Mucosa of stomach (tissue), 1 donor: Measurements from ENCODE around the gene MARF1.
"Not testable (repeated sequence)": the region's sequence is repeated elsewhere in the genome, so short reads cannot be mapped to it uniquely, and the experiment has no call there.

Experiments
- H3K27me3 ChIP-seq: one replicate; pipeline ENCODE4 v1.7.0; 2013; ENCODE audit warnings: mild to moderate bottlenecking, low read length; ENCODE audit not compliant: control insufficient read depth, insufficient read depth
- H3K36me3 ChIP-seq: one replicate; pipeline ENCODE4 v1.7.0; 2013; ENCODE audit warnings: low read length; ENCODE audit not compliant: control insufficient read depth, insufficient read depth
- H3K4me1 ChIP-seq: one replicate; pipeline ENCODE4 v1.7.0; 2013; ENCODE audit warnings: mild to moderate bottlenecking, low read length; ENCODE audit not compliant: control insufficient read depth, insufficient read depth
- H3K4me3 ChIP-seq: one replicate; pipeline ENCODE4 v1.7.0; 2013; ENCODE audit warnings: low read length
- H3K9ac ChIP-seq: one replicate; pipeline ENCODE4 v1.7.0; 2013; ENCODE audit warnings: mild to moderate bottlenecking, low read length, moderate library complexity
- H3K9me3 ChIP-seq: one replicate; pipeline ENCODE4 v1.7.0; 2013; ENCODE audit warnings: mild to moderate bottlenecking, low read length, moderate library complexity; ENCODE audit not compliant: control insufficient read depth
- donor health status: Pancreatic carcinoma.

MARF1 gene

GRCh38 chr16:15650019-15650697, 7.2 kb upstream of the MARF1 start, which contains the start of gene NDE1:
TSS of gene NDE1 (plus strand) at chr16:15650245. CDS start at chr16:15664779, 14,534 bp downstream.
- H3K4me3 ChIP-seq = peak within 1 kb of the TSS; percentile 94
- H3K9me3 ChIP-seq = no peaks in the 10 kb centered on the region
- H3K27me3 ChIP-seq = no peaks in the 10 kb centered on the region
- H3K4me1 ChIP-seq = peaks cover 8% of the 10 kb centered on the region
- H3K36me3 ChIP-seq = no peaks in the 10 kb centered on the region
- peak within 1 kb of the TSS; percentile 92 for H3K9ac ChIP-seq

- peak overlapping the region; percentile 46 for H3K4me3 ChIP-seq
- peaks cover 8% of the 10 kb centered on the region for H3K4me1 ChIP-seq
- no peaks in the 10 kb centered on the region for H3K36me3 ChIP-seq
- H3K9ac ChIP-seq = peak overlapping the region; percentile 92
- H3K27me3 ChIP-seq = no peaks in the 10 kb centered on the region
- H3K9me3 ChIP-seq = no peaks in the 10 kb centered on the region
These were observed 6.7 kb upstream of the MARF1 start for GRCh38 chr16:15649727-15650018.

GRCh38 chr16:15649311-15649710, 6.4 kb upstream of the MARF1 start:
- H3K27me3 ChIP-seq, H3K9me3 ChIP-seq, H3K36me3 ChIP-seq: not testable (repeated sequence)
- Histone ChIP-seq H3K4me3 (peak overlapping the region; percentile 46), H3K9ac (peak overlapping the region; percentile 92), H3K4me1 (peaks cover 10% of the 10 kb centered on the region)

DNA sequence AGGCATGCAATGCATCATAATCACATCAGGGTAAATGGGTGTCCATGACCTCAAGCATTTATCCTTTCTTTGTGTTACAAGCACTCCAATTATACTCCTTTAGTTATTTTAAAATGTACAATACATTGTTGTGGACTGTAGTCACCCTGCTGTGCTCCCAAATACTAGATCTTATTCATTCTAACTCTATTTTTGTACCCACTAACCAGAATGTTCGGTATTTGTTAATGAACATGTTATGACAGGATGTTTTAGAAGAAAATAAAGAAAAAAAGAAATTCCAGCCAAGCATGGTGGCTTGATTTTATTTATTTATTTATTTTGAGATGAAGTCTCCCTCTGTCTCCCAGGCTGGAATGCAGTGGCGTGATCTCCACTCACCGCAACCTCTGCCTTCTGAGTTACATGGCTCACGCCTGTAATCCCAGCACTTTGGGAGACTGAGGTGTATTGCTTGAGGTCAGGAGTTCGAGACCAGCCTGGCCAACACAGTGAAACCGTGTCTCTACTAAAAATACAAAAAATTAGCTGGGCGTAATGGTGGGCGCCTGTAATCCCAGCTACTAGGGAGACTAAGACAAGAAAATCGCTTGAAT, 5.3 kb upstream of the MARF1 start:
- Histone ChIP-seq H3K4me3 (no peak overlapping the region), H3K9me3 (no peaks in the 10 kb centered on the region), H3K36me3 (no peaks in the 10 kb centered on the region), H3K4me1 (peaks cover 19% of the 10 kb centered on the region), H3K27me3 (no peaks in the 10 kb centered on the region), H3K9ac (no peak overlapping the region)

- H3K9me3 ChIP-seq = no peaks in the 10 kb centered on the region
- H3K27me3 ChIP-seq = no peaks in the 10 kb centered on the region
- H3K4me3 ChIP-seq = no peak overlapping the region
- peaks cover 16% of the 10 kb centered on the region for H3K4me1 ChIP-seq
- no peak overlapping the region for H3K9ac ChIP-seq
- H3K36me3 ChIP-seq = no peaks in the 10 kb centered on the region
These were observed 4.5 kb upstream of the MARF1 start for GRCh38 chr16:15647294-15648014.

DNA sequence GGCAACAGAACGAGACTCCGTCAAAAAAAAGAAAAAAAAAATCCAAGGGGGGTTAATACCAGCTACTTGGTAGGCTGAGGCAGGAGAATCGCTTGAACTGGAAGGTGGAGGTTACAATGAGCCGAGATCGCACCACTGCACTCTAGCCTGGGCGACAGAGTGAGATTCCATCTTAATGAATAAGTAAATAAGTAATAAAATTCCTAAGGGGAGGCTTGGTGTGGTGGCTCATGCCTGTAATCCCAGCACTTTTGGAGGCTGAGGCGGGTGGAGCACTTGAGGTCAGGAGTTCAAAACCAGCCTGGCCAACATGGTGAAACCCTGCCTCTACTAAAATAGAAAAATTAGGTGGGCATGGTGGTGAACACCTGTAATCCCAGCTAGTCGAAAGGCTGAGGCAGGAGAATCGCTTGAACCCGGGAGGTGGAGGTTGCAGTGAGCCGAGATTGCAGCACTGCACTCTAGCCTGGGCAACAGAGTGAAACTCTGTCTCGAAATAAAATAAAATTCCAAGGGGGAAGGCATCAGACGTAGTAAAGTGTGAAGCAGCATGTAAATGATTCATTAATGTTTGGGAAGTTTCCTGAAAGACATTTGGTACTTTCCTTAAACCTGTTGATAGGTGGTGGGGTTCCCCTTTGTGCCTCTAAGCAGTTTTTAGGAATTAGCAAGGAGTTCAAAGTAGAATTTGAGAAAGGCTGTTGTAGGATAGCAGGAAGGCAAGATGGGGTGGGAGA, 3.8 kb upstream of the MARF1 start:
- H3K27me3 ChIP-seq, H3K9ac ChIP-seq, H3K36me3 ChIP-seq, H3K4me3 ChIP-seq, H3K9me3 ChIP-seq: not testable (repeated sequence)
- H3K4me1 ChIP-seq = peaks cover 19% of the 10 kb centered on the region

DNA sequence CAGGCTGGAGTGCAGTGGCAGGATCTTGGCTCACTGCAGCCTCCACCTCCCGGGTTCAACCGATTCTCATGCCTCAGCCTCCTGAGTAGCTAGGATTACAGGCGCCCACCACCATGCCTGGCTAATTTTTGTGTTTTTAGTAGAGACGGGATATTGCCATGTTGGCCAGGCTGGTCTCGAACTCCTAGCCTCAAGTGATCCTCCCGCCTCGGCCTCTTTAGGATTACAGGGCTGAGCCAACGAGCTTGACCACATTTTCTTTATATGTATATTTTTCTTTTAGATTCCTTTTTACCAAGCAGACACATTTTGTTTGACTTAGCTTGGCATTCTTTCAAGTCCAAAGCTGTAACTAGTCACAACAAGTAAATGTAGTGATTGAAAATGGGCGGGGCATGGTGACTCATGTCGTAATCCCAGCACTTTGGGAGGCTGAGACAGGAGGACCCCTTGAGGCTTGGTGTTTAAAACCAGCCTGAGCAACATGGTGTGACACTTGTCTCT, 2.1 kb upstream of the MARF1 start:
- H3K9me3 ChIP-seq = not testable (repeated sequence)
- H3K4me1 ChIP-seq = peaks cover 31% of the 10 kb centered on the region

GRCh38 chr16:15644267-15644961, 1.5 kb upstream of the MARF1 start:
- no peaks in the 10 kb centered on the region for H3K27me3 ChIP-seq
- peaks cover 28% of the 10 kb centered on the region for H3K4me1 ChIP-seq
- H3K4me3 ChIP-seq = no peak overlapping the region
- no peaks in the 10 kb centered on the region for H3K36me3 ChIP-seq
- peak overlapping the region; percentile 100 for H3K9ac ChIP-seq
- H3K9me3 ChIP-seq = no peaks in the 10 kb centered on the region

More for the DNA sequence above, 2.1 kb upstream of the MARF1 start:
- not testable (repeated sequence) for H3K4me3 ChIP-seq, H3K27me3 ChIP-seq, H3K36me3 ChIP-seq, H3K9ac ChIP-seq

DNA sequence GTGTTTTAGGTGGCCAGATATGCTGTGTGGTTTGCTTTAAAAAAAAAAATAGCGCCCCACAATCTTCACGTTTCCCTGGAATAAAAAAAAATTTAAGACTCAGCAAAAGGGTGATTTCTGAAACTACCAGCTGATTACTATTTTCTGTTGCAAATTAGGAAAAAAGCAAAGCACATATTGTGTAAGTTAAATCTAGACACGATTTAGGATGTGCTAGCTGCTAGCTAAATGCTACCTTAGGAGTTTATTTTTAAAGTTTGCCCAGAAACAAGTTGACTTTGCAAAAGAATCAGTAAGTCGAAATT, 944 bp upstream of the MARF1 start:
- Histone ChIP-seq H3K27me3 (no peaks in the 10 kb centered on the region), H3K9me3 (no peaks in the 10 kb centered on the region), H3K4me1 (peaks cover 26% of the 10 kb centered on the region), H3K4me3 (peak overlapping the region; percentile 98), H3K36me3 (no peaks in the 10 kb centered on the region), H3K9ac (peak overlapping the region; percentile 100)

DNA sequence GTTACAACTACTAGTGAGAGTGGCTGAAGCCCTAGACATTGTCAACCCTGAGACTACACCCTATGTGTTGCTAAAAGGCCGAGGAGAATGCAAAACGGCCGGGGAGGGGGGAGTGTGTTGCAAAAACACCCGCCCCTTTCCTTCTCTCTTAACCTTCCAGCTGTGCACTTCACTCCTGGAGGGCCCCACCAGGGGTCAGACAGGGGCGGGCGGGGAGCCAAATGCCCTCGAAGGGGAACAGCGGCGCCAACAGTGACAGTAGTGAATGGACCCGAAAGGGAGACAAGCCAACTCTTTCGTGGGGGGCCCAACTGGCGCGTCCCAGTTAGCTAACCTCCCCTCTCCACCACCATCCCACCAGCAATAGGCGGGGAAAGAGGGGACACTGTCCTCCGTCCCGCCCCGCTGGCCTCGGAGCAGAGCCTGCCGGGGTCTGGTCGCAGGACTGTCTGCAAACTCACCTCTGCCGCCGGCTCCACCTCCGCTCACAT, 352 bp downstream of the MARF1 start:
- peaks cover 26% of the 10 kb centered on the region for H3K4me1 ChIP-seq
- no peaks in the 10 kb centered on the region for H3K9me3 ChIP-seq
- H3K27me3 ChIP-seq = no peaks in the 10 kb centered on the region
- H3K36me3 ChIP-seq = peaks cover under 1% of the 10 kb centered on the region
- peak overlapping the region; percentile 100 for H3K9ac ChIP-seq
- H3K4me3 ChIP-seq = peak overlapping the region; percentile 62

DNA sequence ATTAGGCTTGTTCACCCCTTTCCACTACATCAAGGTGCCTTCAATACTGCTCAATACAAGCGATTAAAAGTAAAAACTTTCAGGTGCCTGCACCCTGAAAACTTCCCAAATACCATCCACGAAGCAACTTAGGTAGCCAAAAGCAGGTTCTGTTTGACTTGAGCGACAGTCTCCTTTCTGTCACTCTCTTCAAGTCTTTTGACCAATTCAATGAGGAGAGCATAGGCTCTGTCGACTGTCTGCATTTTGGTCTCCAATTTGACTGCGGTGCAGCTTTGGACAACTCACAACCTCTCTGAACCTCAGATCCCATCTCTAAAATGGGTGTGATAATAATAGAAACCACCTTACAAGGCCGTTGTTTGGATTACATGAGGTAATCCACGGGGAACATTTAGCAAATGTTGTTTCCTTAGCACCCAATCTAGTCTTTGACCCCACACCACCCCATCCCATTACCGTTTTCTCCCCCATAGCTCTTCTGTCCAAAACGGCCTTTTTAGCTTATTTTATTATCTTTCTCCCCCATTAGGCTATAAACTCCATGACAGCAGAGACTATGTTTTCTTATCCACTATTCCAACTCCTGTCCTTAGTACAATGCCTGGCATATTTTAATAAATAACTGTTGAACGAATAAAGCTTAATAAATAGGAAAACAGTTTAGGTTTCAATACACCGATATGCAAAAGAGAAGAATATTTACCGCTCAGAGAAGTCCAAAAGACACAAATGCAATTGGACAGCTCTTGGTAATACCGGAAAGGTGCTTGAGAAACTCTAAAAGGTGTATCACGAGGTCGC, 999 bp downstream of the MARF1 start:
- Histone ChIP-seq H3K27me3 (no peaks in the 10 kb centered on the region), H3K9me3 (no peaks in the 10 kb centered on the region), H3K4me1 (peaks cover 26% of the 10 kb centered on the region), H3K36me3 (peaks cover 4% of the 10 kb centered on the region), H3K4me3 (peak overlapping the region; percentile 62), H3K9ac (peak overlapping the region; percentile 100)
